MM.1S (cell line): ENCODE results near the gene HIPK4.

ENCODE experiments used
- EZH2 ChIP-seq: fragments of 300-600 bp; sonication (generic); optimal IDR thresholded peaks from 2 replicates; pipeline ENCODE3; 2017; ENCODE audit warnings: low read depth, mild to moderate bottlenecking, antibody characterized with exemption, low read length, mixed read lengths
- EZH2phosphoT487 ChIP-seq: fragments of 300-600 bp; sonication (generic); IDR thresholded peaks from 2 replicates; pipeline ENCODE4 v1.6.1; 2018; ENCODE audit warnings: antibody characterized with exemption, low read length
- TF ChIP-seq, protein P1 (sequence below): fragments of 300-600 bp; sonication (generic); IDR thresholded peaks from 2 replicates; pipeline ENCODE4 v1.5.1; 2016; ENCODE audit warnings: antibody characterized with exemption, low read length, mixed read lengths

DNA sequence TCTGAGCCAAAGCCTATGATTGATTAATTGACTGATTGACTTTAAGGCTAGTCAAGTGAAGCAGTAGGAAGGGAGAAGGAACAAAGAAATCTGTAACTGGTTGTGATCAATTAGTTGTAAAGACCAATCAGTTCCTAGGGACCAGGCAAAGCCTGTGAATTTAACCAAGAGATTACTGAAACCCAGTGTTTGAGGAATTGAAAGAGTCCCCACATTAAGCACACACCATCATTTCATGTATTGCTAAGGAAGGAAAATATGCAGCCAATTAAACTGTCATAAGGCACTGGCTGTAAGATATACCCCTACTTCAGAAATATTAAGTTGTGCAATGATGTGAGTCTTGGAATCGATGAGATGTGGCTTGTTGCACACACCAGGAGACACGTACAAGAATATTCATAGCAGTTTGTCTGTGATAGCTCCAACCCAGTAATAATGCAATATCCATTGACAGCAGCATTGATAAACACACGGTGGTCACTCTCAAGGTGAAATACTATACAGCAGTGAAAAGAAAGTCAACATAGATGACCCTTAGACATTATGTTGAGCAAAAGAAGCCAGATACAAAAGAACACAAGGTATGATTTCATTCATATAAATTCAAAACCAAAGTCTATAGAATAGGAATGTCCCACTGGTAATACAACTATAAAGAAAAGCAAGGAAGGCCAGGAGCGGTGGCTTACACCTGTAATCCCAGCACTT is 50.8 kb downstream of the HIPK4 start:
- TF ChIP-seq, protein P1, sequence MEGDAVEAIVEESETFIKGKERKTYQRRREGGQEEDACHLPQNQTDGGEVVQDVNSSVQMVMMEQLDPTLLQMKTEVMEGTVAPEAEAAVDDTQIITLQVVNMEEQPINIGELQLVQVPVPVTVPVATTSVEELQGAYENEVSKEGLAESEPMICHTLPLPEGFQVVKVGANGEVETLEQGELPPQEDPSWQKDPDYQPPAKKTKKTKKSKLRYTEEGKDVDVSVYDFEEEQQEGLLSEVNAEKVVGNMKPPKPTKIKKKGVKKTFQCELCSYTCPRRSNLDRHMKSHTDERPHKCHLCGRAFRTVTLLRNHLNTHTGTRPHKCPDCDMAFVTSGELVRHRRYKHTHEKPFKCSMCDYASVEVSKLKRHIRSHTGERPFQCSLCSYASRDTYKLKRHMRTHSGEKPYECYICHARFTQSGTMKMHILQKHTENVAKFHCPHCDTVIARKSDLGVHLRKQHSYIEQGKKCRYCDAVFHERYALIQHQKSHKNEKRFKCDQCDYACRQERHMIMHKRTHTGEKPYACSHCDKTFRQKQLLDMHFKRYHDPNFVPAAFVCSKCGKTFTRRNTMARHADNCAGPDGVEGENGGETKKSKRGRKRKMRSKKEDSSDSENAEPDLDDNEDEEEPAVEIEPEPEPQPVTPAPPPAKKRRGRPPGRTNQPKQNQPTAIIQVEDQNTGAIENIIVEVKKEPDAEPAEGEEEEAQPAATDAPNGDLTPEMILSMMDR = no peak
- TF ChIP-seq EZH2 = no peak
- no peak for TF ChIP-seq EZH2phosphoT487
